Measurements from ENCODE around the gene SUPV3L1.

SUPV3L1 gene

DNA sequence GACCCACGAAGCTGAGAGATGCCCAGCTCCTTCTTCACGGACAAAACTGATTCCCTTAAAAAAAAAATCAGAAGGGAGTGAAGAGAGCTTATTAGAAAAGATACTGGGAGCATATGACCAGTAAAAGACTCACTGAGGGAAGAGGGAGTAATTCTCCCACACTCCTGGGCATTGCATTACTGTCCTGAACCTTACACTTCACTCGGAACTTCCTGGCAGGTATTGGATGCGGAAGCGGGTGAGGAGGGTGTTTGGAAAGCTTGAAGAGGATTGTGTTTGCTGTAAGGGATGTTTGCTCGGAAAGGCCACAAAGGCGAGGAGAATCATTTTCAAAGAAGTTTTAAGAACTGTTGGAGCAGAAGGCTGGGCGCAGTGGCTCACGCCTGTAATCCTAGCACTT, 40.5 kb downstream of the SUPV3L1 start:
- Histone ChIP-seq H3K36me3 (ENCODE audit: control insufficient read depth, insufficient read depth, low read length) (no peaks in the 10 kb centered on the region), H3K27me3 (replicated peaks; ENCODE audit: control insufficient read depth, insufficient read depth, low read length) (no peaks in the 10 kb centered on the region; the same call in 1 of the 2 replicates), H3K4me3 (replicated peaks; ENCODE audit: low read depth, low read length) (no peak overlapping the region)
- DNase-seq (ENCODE audit: extremely low read depth, insufficient read length), result no peak
- TF ChIP-seq, protein P1, sequence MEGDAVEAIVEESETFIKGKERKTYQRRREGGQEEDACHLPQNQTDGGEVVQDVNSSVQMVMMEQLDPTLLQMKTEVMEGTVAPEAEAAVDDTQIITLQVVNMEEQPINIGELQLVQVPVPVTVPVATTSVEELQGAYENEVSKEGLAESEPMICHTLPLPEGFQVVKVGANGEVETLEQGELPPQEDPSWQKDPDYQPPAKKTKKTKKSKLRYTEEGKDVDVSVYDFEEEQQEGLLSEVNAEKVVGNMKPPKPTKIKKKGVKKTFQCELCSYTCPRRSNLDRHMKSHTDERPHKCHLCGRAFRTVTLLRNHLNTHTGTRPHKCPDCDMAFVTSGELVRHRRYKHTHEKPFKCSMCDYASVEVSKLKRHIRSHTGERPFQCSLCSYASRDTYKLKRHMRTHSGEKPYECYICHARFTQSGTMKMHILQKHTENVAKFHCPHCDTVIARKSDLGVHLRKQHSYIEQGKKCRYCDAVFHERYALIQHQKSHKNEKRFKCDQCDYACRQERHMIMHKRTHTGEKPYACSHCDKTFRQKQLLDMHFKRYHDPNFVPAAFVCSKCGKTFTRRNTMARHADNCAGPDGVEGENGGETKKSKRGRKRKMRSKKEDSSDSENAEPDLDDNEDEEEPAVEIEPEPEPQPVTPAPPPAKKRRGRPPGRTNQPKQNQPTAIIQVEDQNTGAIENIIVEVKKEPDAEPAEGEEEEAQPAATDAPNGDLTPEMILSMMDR (IDR thresholded peaks at IDR 0.05; ENCODE audit: insufficient read depth, low read length, poor library complexity, severe bottlenecking), result no peak

DNA sequence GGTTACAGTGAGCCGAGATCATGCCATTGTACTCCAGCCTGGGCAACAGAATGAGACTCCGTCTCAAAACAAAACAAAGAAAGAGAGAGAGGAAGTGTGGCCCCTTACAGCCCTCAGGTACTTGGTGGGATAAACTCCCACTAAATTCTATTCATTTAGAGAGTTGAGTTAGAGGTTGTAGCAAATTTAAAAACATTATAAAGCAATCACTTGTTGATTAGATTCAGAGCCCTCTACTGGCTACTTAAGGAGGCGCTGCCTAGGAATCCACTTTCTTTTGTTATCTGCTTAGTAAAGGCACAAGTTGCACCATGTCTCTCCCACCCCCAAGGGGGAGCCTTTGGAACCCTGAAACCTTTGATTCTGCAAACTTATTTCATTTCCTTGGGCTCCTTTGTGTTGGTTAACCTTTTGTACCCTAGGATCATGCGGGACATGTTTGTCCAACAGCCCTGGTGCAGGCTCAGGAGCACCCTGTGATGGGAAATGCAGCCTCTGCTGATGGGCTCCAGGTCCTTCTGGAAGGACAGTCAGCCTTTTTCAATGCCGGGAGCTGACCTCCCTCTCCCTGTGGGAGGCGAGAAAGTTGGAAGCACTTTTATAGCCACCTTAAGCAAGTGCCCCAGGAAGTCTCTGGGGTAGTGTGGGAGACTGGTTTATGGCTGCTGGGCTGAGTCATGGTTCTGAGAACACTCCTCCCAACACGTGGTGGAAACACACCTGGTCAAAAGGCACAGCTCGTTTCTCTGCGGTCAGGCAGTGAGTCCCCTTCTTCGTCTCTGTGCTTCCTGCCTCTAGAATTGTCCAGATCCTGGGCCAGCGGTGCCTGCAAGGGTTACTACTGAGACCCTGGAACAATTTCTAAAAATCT, 42.4 kb downstream of the SUPV3L1 start:
- TF ChIP-seq, protein P1 (IDR thresholded peaks at IDR 0.05; ENCODE audit: insufficient read depth, low read length, poor library complexity, severe bottlenecking), result peak; percentile 77
- Histone ChIP-seq H3K36me3 (ENCODE audit: control insufficient read depth, insufficient read depth, low read length) (no peaks in the 10 kb centered on the region), H3K4me3 (replicated peaks; ENCODE audit: low read depth, low read length) (peak overlapping the region; percentile 45), H3K27me3 (replicated peaks; ENCODE audit: control insufficient read depth, insufficient read depth, low read length) (no peaks in the 10 kb centered on the region)
- DNase-seq (ENCODE audit: extremely low read depth, insufficient read length), result peak; percentile 68

DNA sequence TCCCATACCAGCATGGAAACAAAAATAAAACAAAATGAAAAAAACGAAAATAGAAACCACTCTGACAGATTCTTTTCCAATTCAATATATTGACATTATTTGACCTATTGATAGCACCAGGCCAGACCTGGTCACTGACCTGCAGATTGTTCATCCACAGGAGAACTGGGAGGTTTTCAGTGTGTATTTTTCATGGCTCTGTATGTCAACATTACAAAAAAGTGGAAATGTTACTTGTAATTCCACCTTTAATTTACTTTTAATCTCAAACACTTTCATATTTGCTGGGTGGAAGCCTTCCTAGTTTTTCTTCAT, 43.0 kb downstream of the SUPV3L1 start:
- H3K36me3 ChIP-seq (ENCODE audit: control insufficient read depth, insufficient read depth, low read length), result no peaks in the 10 kb centered on the region
- no peak for DNase-seq (ENCODE audit: extremely low read depth, insufficient read length)
- H3K4me3 ChIP-seq (replicated peaks; ENCODE audit: low read depth, low read length), result no peak overlapping the region
- H3K27me3 ChIP-seq (replicated peaks; ENCODE audit: control insufficient read depth, insufficient read depth, low read length), result no peaks in the 10 kb centered on the region
- TF ChIP-seq, protein P1 (IDR thresholded peaks at IDR 0.05; ENCODE audit: insufficient read depth, low read length, poor library complexity, severe bottlenecking), result no peak

DNA sequence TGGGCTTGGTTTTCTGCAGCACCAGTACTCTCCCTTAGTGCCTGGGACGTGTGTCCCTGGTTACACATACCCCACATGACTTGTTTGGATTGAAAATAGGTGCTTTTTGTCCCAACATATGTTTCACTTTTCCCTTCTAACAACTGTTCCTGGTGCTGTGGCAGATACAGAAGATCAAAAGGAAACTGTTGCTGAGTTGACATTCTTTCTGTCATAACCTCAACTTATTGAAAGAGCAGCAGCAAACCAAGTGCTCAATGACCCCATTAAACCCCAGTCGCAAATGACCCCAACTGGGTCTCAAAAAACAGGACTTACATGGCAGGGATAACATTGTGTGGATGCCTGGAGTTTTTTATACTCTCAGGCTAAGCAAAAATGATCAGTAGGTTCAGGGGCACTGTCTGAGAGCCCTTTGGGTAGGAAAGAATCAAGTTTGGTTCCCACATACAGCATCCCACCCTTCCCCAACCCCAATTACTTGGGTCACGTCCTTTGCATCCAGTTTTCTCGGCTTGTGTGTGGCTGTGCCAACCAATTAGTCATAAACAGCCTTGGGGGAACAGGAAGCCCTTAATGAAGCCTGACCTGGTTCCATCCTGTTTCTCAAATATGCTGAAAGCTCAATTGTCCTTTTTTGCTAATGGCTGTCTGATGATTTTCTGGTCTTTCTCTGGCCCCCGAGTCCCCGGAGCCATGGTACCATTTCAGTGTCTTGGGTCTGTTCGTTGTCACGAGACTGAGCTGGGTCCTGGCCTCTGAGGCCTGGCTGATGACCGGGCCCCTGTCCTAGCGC, 45.0 kb downstream of the SUPV3L1 start:
- TF ChIP-seq, protein P1 (IDR thresholded peaks at IDR 0.05; ENCODE audit: insufficient read depth, low read length, poor library complexity, severe bottlenecking), result no peak
- no peak for DNase-seq (ENCODE audit: extremely low read depth, insufficient read length)
- no peak overlapping the region for H3K4me3 ChIP-seq (replicated peaks; ENCODE audit: low read depth, low read length)
- no peaks in the 10 kb centered on the region for H3K36me3 ChIP-seq (ENCODE audit: control insufficient read depth, insufficient read depth, low read length)
- H3K27me3 ChIP-seq (replicated peaks; ENCODE audit: control insufficient read depth, insufficient read depth, low read length), result no peaks in the 10 kb centered on the region

DNA sequence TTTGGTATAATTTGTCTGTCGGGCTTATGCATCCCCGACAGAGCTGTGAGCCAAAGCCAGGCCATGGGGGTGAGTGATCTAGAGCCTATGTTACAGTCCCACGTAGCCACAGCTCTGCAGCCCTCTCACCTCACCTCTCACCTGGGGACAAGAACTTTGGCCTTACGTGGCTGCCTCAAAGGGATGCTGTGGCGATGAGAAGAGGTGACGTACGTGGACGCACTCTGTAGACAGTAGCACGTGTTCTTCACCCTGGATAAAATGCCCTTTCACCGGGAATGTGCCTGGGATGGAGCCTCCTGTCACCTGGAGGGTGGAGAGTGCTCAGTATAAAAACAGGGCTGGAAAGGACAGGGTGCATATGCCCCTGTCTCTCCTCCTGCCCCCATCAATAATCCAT, 45.6 kb downstream of the SUPV3L1 start:
- Histone ChIP-seq H3K27me3 (replicated peaks; ENCODE audit: control insufficient read depth, insufficient read depth, low read length) (no peaks in the 10 kb centered on the region), H3K4me3 (replicated peaks; ENCODE audit: low read depth, low read length) (no peak overlapping the region), H3K36me3 (ENCODE audit: control insufficient read depth, insufficient read depth, low read length) (no peaks in the 10 kb centered on the region)
- TF ChIP-seq, protein P1 (IDR thresholded peaks at IDR 0.05; ENCODE audit: insufficient read depth, low read length, poor library complexity, severe bottlenecking), result no peak
- DNase-seq (ENCODE audit: extremely low read depth, insufficient read length), result no peak
